GM18498 (cell line): ENCODE results near the gene CPNE4.
A peak's percentile ranks its signal among the peaks of the same experiment; 100 is the strongest.

Experiments used
- ATAC-seq: cut with Tn5 transposase; IDR thresholded peaks from one replicate; pipeline ENCODE4 v1.9.1; 2021; ENCODE audit warnings: mild to moderate bottlenecking, moderate library complexity; ENCODE audit not compliant: unreplicated experiment

The CPNE4 gene

GRCh38 chr3:131549340-131549739 is 485.5 kb downstream of the CPNE4 start:
- ATAC-seq = no peak

- no peak for ATAC-seq
Measured at GRCh38 chr3:131547585-131547984, 487.2 kb downstream of the CPNE4 start.

GRCh38 chr3:131546441-131546840 is 488.4 kb downstream of the CPNE4 start:
- ATAC-seq = no peak

GRCh38 chr3:131544557-131544956 is 490.3 kb downstream of the CPNE4 start:
- ATAC-seq = no peak

- ATAC-seq = no peak
Measured at GRCh38 chr3:131543714-131544113, 491.1 kb downstream of the CPNE4 start.

GRCh38 chr3:131541288-131541687 is 493.5 kb downstream of the CPNE4 start:
- ATAC-seq = no peak

GRCh38 chr3:131540821-131541220 is 494.0 kb downstream of the CPNE4 start:
- no peak for ATAC-seq

- no peak for ATAC-seq
Measured at GRCh38 chr3:131540143-131540542, 494.7 kb downstream of the CPNE4 start.

GRCh38 chr3:131538968-131539367 is 495.8 kb downstream of the CPNE4 start:
- ATAC-seq = no peak

- ATAC-seq = no peak
Measured at GRCh38 chr3:131537531-131537930, 497.3 kb downstream of the CPNE4 start.

GRCh38 chr3:131535596-131535995 is 499.2 kb downstream of the CPNE4 start:
- ATAC-seq = no peak

GRCh38 chr3:131535131-131535530 is 499.7 kb downstream of the CPNE4 start:
- no peak for ATAC-seq

GRCh38 chr3:131532645-131533044 is 502.2 kb downstream of the CPNE4 start:
- no peak for ATAC-seq

- ATAC-seq = no peak
Measured at GRCh38 chr3:131530843-131531242, 504.0 kb downstream of the CPNE4 start.

- ATAC-seq = no peak
Measured at GRCh38 chr3:131530388-131530787, 504.4 kb downstream of the CPNE4 start.

GRCh38 chr3:131526801-131527347 is 507.9 kb downstream of the CPNE4 start:
- no peak for ATAC-seq

GRCh38 chr3:131518680-131519079 is 516.1 kb downstream of the CPNE4 start:
- ATAC-seq = no peak

GRCh38 chr3:131505421-131505820 is 529.4 kb downstream of the CPNE4 start:
- no peak for ATAC-seq

- peak; percentile 4 for ATAC-seq
Measured at GRCh38 chr3:131503320-131503635, 531.5 kb downstream of the CPNE4 start.

- ATAC-seq = peak; percentile 98
Measured at GRCh38 chr3:131502530-131503319, 532.1 kb downstream of the CPNE4 start, which contains the start of gene MRPL3. TSS of gene MRPL3 (minus strand) at chr3:131502971. CDS start at chr3:131502821, 150 bp downstream.

GRCh38 chr3:131501949-131502348 is 532.9 kb downstream of the CPNE4 start:
- no peak for ATAC-seq

GRCh38 chr3:131494706-131495105 is 540.1 kb downstream of the CPNE4 start:
- no peak for ATAC-seq

GRCh38 chr3:131491775-131492174 is 543.0 kb downstream of the CPNE4 start:
- no peak for ATAC-seq
